CD14-positive monocyte (primary cell): ENCODE data around the gene RHOD. TPM values are rescaled to one million over a fixed set of nuclear protein-coding genes. Genes with fewer than 3 reads are reported as not detected.

Experiments
- DNase-seq, 3 donors: peaks; one replicate each; pipeline ENCODE4 v3.0.0-alpha.2; 2011 to 2022
- H2AFZ ChIP-seq: 2 replicates; pipeline ENCODE4 v1.6.0; 2012; ENCODE audit warnings: mild to moderate bottlenecking, low read depth, low read length, inconsistent platforms; ENCODE audit not compliant: insufficient read depth, poor library complexity, severe bottlenecking
- H3K27ac ChIP-seq, 2 donors: 1 replicate in 1 of 2; 2 replicates in 1 of 2; pipeline ENCODE4 v1.5.1; 2012 to 2013; ENCODE audit warnings: low read length in 2 of 2, control low read depth in 1 of 2, inconsistent platforms in 1 of 2, low read depth in 1 of 2, mild to moderate bottlenecking in 1 of 2
- H3K27me3 ChIP-seq, 2 donors: one replicate each; pipeline versions ENCODE4 v1.6.0 to v1.6.1; 2011 to 2013; ENCODE audit warnings: low read length in 2 of 2; ENCODE audit not compliant: control insufficient read depth in 2 of 2, insufficient read depth in 2 of 2
- H3K36me3 ChIP-seq, 2 donors: replicated peaks in 1 of 2; 1 replicate in 1 of 2; 2 replicates in 1 of 2; pipeline versions ENCODE4 v1.5.1 to v1.6.1; 2012 to 2013; ENCODE audit warnings: low read length in 2 of 2, control low read depth in 1 of 2, inconsistent platforms in 1 of 2, mild to moderate bottlenecking in 1 of 2; ENCODE audit not compliant: insufficient read depth in 2 of 2, control insufficient read depth in 1 of 2
- H3K4me1 ChIP-seq, 2 donors: 1 replicate in 1 of 2; 2 replicates in 1 of 2; pipeline versions ENCODE4 v1.5.1 to v1.6.1; 2012 to 2013; ENCODE audit warnings: low read length in 2 of 2, control low read depth in 1 of 2, inconsistent platforms in 1 of 2, mild to moderate bottlenecking in 1 of 2, moderate library complexity in 1 of 2; ENCODE audit not compliant: insufficient read depth in 2 of 2, control insufficient read depth in 1 of 2
- H3K4me2 ChIP-seq: replicated peaks from 2 replicates; pipeline ENCODE3; 2012; ENCODE audit warnings: low read length, moderate library complexity, mild to moderate bottlenecking; ENCODE audit not compliant: poor library complexity, severe bottlenecking; ENCODE audit errors: extremely low read depth
- H3K4me3 ChIP-seq, 3 experiments: fragments of 200-600 bp in 1 of 3; sonication (generic) in 1 of 3; replicated peaks in 1 of 3; 1 replicate in 2 of 3; 2 replicates in 1 of 3; pipeline ENCODE4 v1.5.1; 2011 to 2013; ENCODE audit warnings: low read length in 3 of 3, mild to moderate bottlenecking in 3 of 3, control low read depth in 2 of 3, low read depth in 2 of 3, inconsistent platforms in 1 of 3, moderate library complexity in 1 of 3
- H3K79me2 ChIP-seq: 2 replicates; pipeline ENCODE4 v1.6.0; 2012; ENCODE audit warnings: mild to moderate bottlenecking, control low read depth, inconsistent platforms, low read length, moderate library complexity; ENCODE audit not compliant: insufficient read depth
- H3K9ac ChIP-seq: 2 replicates; pipeline ENCODE4 v1.6.0; 2017; ENCODE audit warnings: low read length, mild to moderate bottlenecking; ENCODE audit not compliant: insufficient read depth, poor library complexity, severe bottlenecking
- H3K9me3 ChIP-seq, 2 donors: replicated peaks in 1 of 2; 1 replicate in 1 of 2; 2 replicates in 1 of 2; pipeline versions ENCODE4 v1.5.1 to v1.6.1; 2012 to 2013; ENCODE audit warnings: low read length in 2 of 2, control low read depth in 1 of 2; ENCODE audit not compliant: control insufficient read depth in 1 of 2, insufficient read depth in 1 of 2
- H4K20me1 ChIP-seq: 2 replicates; pipeline ENCODE4 v1.6.0; 2012; ENCODE audit warnings: mild to moderate bottlenecking, low read length, control low read depth, moderate library complexity; ENCODE audit not compliant: insufficient read depth
- H3K27ac Mint-ChIP-seq, 7 donors: one replicate each; pipeline ENCODE4 v1.8.0; 2020; ENCODE audit warnings: mild to moderate bottlenecking in 7 of 7, mixed read lengths in 7 of 7, moderate library complexity in 6 of 7, inconsistent platforms in 2 of 7
- H3K27me3 Mint-ChIP-seq, 3 donors: one replicate each; pipeline ENCODE4 v1.8.0; 2021 to 2022; ENCODE audit warnings: low read depth in 3 of 3, mild to moderate bottlenecking in 3 of 3, mixed read lengths in 3 of 3, moderate library complexity in 3 of 3, inconsistent platforms in 1 of 3
- H3K36me3 Mint-ChIP-seq, 2 donors: one replicate each; pipeline ENCODE4 v1.8.0; 2020; ENCODE audit warnings: mixed read lengths in 2 of 2, inconsistent platforms in 1 of 2, mild to moderate bottlenecking in 1 of 2
- H3K4me1 Mint-ChIP-seq: one replicate; pipeline ENCODE4 v1.8.0; 2020; ENCODE audit warnings: mild to moderate bottlenecking, mixed read lengths
- H3K4me3 Mint-ChIP-seq, 2 donors: one replicate each; pipeline ENCODE4 v1.8.0; 2020; ENCODE audit warnings: mild to moderate bottlenecking in 2 of 2, mixed read lengths in 2 of 2, moderate library complexity in 1 of 2
- H3K9me3 Mint-ChIP-seq, 7 donors: one replicate each; pipeline ENCODE4 v1.8.0; 2020 to 2022; ENCODE audit warnings: mixed read lengths in 7 of 7, mild to moderate bottlenecking in 6 of 7, moderate library complexity in 6 of 7, inconsistent platforms in 2 of 7
- WGBS: methylation state at CpG from one replicate; pipeline ENCODE4 v1.1.5; 2013; ENCODE audit warnings: missing lambda C conversion rate; ENCODE audit not compliant: insufficient coverage; 5-methylcytosine and 5-hydroxymethylcytosine counted together
- intact Hi-C, 2 donors: fragments of 100-400 bp; cut with micrococcal nuclease; formaldehyde crosslinking; loops; one replicate each; pipeline versions ENCODE4 v1.15.0 to v1.15.1; 2023
- polyA plus RNA-seq, 3 donors: library from polyadenylated mRNA; depleted of rRNA in 1 of 3; unstranded in 2 of 3; stranded (reverse) in 1 of 3; fragments of 300-500 nt in 2 of 3; fragments of >200 nt in 1 of 3; fragmentation: Illumina TruSeq in 2 of 3; gene quantifications; 1 replicate in 2 of 3; 2 replicates in 1 of 3; pipeline ENCODE4 v1.2.3, GENCODE V29; 2012 to 2021
- TF ChIP-seq, protein P1 (sequence below): fragments of 200-600 bp; IDR thresholded peaks from one replicate; pipeline ENCODE4 v1.8.0; 2022; ENCODE audit warnings: antibody characterized with exemption, mild to moderate bottlenecking

The RHOD gene
- polyA plus RNA-seq, 3 donors, result not detected

DNA sequence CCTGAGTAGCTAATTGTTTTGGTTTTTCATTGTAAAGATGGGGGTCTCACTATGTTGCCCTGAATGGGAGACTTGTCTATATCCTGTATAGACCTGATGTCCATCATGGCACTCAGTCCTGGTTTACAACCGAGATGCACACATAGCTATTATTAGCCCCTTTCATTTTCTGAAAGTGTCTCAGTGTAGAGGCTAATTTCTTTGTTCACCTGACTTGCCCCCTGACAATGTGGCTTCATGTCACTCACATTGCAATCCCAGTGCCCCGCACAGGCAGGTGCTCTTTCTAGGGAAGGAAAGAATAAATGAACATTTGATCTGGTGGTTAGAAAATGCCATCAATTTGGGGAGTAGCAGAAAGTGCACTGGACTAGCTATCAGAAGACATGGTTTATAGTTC, 49.3 kb downstream of the RHOD start:
- DNase-seq, result no peak
- Histone ChIP-seq H4K20me1 (no peaks in the 10 kb centered on the region), H3K9me3 (no peaks in the 10 kb centered on the region), H3K79me2 (no peaks in the 10 kb centered on the region), H3K27ac (no peak overlapping the region), H3K4me3 (no peak overlapping the region), H3K9ac (no peak overlapping the region), H3K4me2 (no peak overlapping the region), H3K4me1 (no peaks in the 10 kb centered on the region), H2AFZ (no peak overlapping the region), H3K27me3 (no peaks in the 10 kb centered on the region), H3K36me3 (no peaks in the 10 kb centered on the region)
- H3K4me3 Mint-ChIP-seq, result no peak overlapping the region
- no peaks in the 10 kb centered on the region for H3K36me3 Mint-ChIP-seq
- intact Hi-C loops, result no loop called here
- TF ChIP-seq, protein P1, sequence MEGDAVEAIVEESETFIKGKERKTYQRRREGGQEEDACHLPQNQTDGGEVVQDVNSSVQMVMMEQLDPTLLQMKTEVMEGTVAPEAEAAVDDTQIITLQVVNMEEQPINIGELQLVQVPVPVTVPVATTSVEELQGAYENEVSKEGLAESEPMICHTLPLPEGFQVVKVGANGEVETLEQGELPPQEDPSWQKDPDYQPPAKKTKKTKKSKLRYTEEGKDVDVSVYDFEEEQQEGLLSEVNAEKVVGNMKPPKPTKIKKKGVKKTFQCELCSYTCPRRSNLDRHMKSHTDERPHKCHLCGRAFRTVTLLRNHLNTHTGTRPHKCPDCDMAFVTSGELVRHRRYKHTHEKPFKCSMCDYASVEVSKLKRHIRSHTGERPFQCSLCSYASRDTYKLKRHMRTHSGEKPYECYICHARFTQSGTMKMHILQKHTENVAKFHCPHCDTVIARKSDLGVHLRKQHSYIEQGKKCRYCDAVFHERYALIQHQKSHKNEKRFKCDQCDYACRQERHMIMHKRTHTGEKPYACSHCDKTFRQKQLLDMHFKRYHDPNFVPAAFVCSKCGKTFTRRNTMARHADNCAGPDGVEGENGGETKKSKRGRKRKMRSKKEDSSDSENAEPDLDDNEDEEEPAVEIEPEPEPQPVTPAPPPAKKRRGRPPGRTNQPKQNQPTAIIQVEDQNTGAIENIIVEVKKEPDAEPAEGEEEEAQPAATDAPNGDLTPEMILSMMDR, result no peak
- no peak overlapping the region for H3K27ac Mint-ChIP-seq
- WGBS, result no CpG with 5 or more reads among the region's 2 CpGs
- no peaks in the 10 kb centered on the region for H3K9me3 Mint-ChIP-seq
- peaks cover 1 to 10% (median 6%) of the 10 kb centered on the region in 3 donors for H3K27me3 Mint-ChIP-seq
- H3K4me1 Mint-ChIP-seq, result no peaks in the 10 kb centered on the region

DNA sequence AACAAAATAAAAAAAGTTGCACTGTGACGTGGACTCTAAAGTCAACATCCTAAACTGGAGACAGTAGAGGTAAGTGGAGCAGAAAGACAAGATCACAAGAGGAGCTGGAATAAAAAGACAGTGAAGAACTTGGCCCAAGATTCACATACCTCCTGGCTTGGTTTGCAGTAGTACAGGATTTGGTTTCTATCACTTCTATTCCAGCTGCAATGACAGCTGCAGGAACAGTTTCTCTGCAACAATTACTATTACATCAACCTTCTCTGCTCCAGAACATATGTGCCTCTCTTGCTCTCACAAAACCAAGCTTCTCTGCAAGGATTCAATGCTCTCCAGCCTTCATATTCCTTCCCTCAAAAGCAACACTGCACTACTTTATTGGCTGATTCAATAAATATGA, 54.6 kb downstream of the RHOD start:
- TF ChIP-seq, protein P1, result no peak
- Histone ChIP-seq H3K9me3 (no peaks in the 10 kb centered on the region), H4K20me1 (no peaks in the 10 kb centered on the region), H3K27ac (no peak overlapping the region), H3K27me3 (no peaks in the 10 kb centered on the region), H2AFZ (no peak overlapping the region), H3K36me3 (no peaks in the 10 kb centered on the region), H3K4me3 (no peak overlapping the region), H3K4me2 (no peak overlapping the region), H3K9ac (no peak overlapping the region), H3K4me1 (peaks cover 25 to 30% of the 10 kb centered on the region in 2 donors), H3K79me2 (no peaks in the 10 kb centered on the region)
- Mint-ChIP-seq H3K27me3 (peaks cover 0 to 8% (median 6%) of the 10 kb centered on the region in 3 donors), H3K27ac (peak overlapping the region in 1 of 7 donors; percentile 5), H3K36me3 (no peaks in the 10 kb centered on the region), H3K9me3 (no peaks in the 10 kb centered on the region), H3K4me1 (peaks cover 19% of the 10 kb centered on the region), H3K4me3 (no peak overlapping the region)
- intact Hi-C loops, result no loop called here
- no peak for DNase-seq
- WGBS, result no CpG with 5 or more reads among the region's 1 CpG
